ENCODE measurements around the gene TMEM175. TPM values are rescaled to one million over a fixed set of nuclear protein-coding genes. Genes with fewer than 3 reads are reported as not detected.

The TMEM175 gene
- total and polyA plus RNA-seq, 9 of the 15 experiments (the other 6 are each of a cell fraction or from before 2014, with no cell fraction given): 0.13 to 30.9 (median 9.4) TPM

DNA sequence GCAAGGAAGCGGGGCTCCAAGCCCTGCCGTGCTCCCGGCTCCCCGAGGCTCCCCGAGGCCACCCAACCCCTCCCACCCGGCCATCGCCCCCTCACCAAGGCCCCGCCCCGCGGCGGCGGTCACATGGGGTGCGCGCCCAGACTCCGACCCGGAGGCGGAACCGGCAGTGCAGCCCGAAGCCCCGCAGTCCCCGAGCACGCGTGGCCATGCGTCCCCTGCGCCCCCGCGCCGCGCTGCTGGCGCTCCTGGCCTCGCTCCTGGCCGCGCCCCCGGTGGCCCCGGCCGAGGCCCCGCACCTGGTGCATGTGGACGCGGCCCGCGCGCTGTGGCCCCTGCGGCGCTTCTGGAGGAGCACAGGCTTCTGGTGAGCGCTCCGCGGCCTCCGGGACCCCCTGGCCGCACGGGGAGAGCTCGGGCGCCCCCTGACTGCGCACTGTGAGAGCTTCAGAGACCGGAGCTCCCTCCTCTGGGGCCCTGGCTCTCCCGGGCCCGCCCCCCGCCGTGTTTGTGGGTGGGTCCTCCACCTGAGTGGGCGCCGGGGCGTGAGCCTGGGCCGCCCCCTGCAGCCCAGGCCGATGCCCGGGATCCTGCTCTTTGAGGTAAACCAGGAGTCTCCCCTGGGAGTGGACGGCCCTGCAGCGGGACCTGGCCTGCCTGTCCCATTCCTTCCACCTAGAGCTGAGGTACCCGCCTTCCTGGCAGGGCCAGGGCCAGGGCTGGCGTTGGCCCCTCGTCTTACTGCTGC is 54.8 kb downstream of the TMEM175 start, which contains the start of gene IDUA (continued):
- TF ChIP-seq SMAD1 (IDR thresholded peaks at IDR 0.05; ENCODE audit: low read depth, low read length, partially characterized antibody) (no peak), FOXK1 (CRISPR knock-in tag; IDR thresholded peaks at IDR 0.05; ENCODE audit: borderline replicate concordance) (0 out of 2 replicates have a peak, but pooled peaks have one; percentile 66), KLF10 (CRISPR knock-in tag; IDR thresholded peaks at IDR 0.05) (no peak), TSC22D4 (tag; IDR thresholded peaks at IDR 0.05) (no peak), MCM5 (IDR thresholded peaks at IDR 0.05; ENCODE audit: low read depth) (no peak), ATF2 (CRISPR knock-in tag; IDR thresholded peaks at IDR 0.05) (no peak), CXXC5 (CRISPR knock-in tag; IDR thresholded peaks at IDR 0.05) (peak; percentile 94), SAP30 (IDR thresholded peaks at IDR 0.05; ENCODE audit: borderline replicate concordance, insufficient read depth, low read depth, low read length, poor library complexity, severe bottlenecking) (peak; percentile 82), ZFP1 (CRISPR knock-in tag; IDR thresholded peaks at IDR 0.05) (no peak), NRF1 (conservative IDR thresholded peaks at IDR 0.05 in 1 of 2, IDR thresholded peaks at IDR 0.05 in 1 of 2) (peak; percentile 66 to 69; a peak in 2 of 4 replicates), RFX7 (CRISPR knock-in tag; IDR thresholded peaks at IDR 0.05) (no peak), MEIS2 (IDR thresholded peaks at IDR 0.05; ENCODE audit: partially characterized antibody) (no peak), WHSC1 (IDR thresholded peaks at IDR 0.05; ENCODE audit: low read length) (no peak), NFE2 (IDR thresholded peaks at IDR 0.05; ENCODE audit: low read depth) (no peak), TCFL5 (CRISPR knock-in tag; conservative IDR thresholded peaks at IDR 0.05) (no peak), SP2 (IDR thresholded peaks at IDR 0.05; ENCODE audit: extremely low read depth, low read depth, low read length, poor library complexity, severe bottlenecking) (no peak)
- TF ChIP-seq, protein P1, sequence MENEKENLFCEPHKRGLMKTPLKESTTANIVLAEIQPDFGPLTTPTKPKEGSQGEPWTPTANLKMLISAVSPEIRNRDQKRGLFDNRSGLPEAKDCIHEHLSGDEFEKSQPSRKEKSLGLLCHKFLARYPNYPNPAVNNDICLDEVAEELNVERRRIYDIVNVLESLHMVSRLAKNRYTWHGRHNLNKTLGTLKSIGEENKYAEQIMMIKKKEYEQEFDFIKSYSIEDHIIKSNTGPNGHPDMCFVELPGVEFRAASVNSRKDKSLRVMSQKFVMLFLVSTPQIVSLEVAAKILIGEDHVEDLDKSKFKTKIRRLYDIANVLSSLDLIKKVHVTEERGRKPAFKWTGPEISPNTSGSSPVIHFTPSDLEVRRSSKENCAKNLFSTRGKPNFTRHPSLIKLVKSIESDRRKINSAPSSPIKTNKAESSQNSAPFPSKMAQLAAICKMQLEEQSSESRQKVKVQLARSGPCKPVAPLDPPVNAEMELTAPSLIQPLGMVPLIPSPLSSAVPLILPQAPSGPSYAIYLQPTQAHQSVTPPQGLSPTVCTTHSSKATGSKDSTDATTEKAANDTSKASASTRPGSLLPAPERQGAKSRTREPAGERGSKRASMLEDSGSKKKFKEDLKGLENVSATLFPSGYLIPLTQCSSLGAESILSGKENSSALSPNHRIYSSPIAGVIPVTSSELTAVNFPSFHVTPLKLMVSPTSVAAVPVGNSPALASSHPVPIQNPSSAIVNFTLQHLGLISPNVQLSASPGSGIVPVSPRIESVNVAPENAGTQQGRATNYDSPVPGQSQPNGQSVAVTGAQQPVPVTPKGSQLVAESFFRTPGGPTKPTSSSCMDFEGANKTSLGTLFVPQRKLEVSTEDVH (IDR thresholded peaks at IDR 0.05; ENCODE audit: low read depth, partially characterized antibody): no peak
- TF ChIP-seq, protein P2, sequence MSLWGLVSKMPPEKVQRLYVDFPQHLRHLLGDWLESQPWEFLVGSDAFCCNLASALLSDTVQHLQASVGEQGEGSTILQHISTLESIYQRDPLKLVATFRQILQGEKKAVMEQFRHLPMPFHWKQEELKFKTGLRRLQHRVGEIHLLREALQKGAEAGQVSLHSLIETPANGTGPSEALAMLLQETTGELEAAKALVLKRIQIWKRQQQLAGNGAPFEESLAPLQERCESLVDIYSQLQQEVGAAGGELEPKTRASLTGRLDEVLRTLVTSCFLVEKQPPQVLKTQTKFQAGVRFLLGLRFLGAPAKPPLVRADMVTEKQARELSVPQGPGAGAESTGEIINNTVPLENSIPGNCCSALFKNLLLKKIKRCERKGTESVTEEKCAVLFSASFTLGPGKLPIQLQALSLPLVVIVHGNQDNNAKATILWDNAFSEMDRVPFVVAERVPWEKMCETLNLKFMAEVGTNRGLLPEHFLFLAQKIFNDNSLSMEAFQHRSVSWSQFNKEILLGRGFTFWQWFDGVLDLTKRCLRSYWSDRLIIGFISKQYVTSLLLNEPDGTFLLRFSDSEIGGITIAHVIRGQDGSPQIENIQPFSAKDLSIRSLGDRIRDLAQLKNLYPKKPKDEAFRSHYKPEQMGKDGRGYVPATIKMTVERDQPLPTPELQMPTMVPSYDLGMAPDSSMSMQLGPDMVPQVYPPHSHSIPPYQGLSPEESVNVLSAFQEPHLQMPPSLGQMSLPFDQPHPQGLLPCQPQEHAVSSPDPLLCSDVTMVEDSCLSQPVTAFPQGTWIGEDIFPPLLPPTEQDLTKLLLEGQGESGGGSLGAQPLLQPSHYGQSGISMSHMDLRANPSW (CRISPR knock-in tag; IDR thresholded peaks at IDR 0.05): 0 out of 2 replicates have a peak, but pooled peaks have one; percentile 80
- TF ChIP-seq, protein P3, sequence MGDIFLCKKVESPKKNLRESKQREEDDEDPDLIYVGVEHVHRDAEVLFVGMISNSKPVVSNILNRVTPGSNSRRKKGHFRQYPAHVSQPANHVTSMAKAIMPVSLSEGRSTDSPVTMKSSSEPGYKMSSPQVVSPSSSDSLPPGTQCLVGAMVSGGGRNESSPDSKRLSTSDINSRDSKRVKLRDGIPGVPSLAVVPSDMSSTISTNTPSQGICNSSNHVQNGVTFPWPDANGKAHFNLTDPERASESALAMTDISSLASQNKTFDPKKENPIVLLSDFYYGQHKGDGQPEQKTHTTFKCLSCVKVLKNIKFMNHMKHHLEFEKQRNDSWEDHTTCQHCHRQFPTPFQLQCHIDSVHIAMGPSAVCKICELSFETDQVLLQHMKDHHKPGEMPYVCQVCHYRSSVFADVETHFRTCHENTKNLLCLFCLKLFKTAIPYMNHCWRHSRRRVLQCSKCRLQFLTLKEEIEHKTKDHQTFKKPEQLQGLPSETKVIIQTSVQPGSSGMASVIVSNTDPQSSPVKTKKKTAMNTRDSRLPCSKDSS (IDR thresholded peaks at IDR 0.05; ENCODE audit: low read depth, partially characterized antibody): no peak

Data from K562 (cell line).